T-cell (primary cell): ENCODE data around the gene SELENOV. TPM values are rescaled to one million over a fixed set of nuclear protein-coding genes. Genes with fewer than 3 reads are reported as not detected.

ENCODE experiments used
- ATAC-seq, 4 experiments: fragments of 200-7000 bp in 3 of 4; fragments of 150-1000 bp in 1 of 4; cut with Tn5 transposase; replicated peaks in 1 of 4; 1 replicate in 3 of 4; 2 replicates in 1 of 4; pipeline ENCODE4 v1.10.0; 2021; ENCODE audit warnings: moderate library complexity in 3 of 4, mild to moderate bottlenecking in 2 of 4, moderate number of reproducible peaks in 1 of 4
- CTCF ChIA-PET, 2 donors: fragments of 300-600 bp; sonication (Branson Sonifier 250); formaldehyde crosslinking; loops; one replicate each; lab custom pipeline; 2022; ENCODE audit warnings: antibody characterized with exemption in 2 of 2; lab: Charles Lee
- POLR2A ChIA-PET, 2 donors: fragments of 300-600 bp; sonication (Branson Sonifier 250); formaldehyde crosslinking; loops; one replicate each; lab custom pipeline; 2022; ENCODE audit warnings: antibody characterized with exemption in 2 of 2; lab: Charles Lee
- DNase-seq, 35 experiments: peaks; one replicate each; pipeline versions ENCODE4 v3.0.0 to v3.0.0-alpha.2; 2013 to 2023
- H3K27ac ChIP-seq: one replicate; pipeline ENCODE4 v1.5.1; 2013; ENCODE audit warnings: low read length
- H3K27me3 ChIP-seq, 2 experiments: replicated peaks in 1 of 2; 1 replicate in 1 of 2; 2 replicates in 1 of 2; pipeline versions ENCODE4 v1.6.1 to v1.7.0; 2013; ENCODE audit warnings: low read length in 1 of 2, mixed read lengths in 1 of 2; ENCODE audit not compliant: control insufficient read depth in 2 of 2, insufficient read depth in 2 of 2; ENCODE audit errors: extremely low read depth in 1 of 2
- H3K36me3 ChIP-seq, 2 donors: 1 replicate in 1 of 2; 2 replicates in 1 of 2; pipeline versions ENCODE4 v1.6.1 to v1.7.0; 2013; ENCODE audit warnings: low read length in 1 of 2; ENCODE audit not compliant: control insufficient read depth in 2 of 2, insufficient read depth in 1 of 2; ENCODE audit errors: extremely low read depth in 1 of 2
- H3K4me1 ChIP-seq, 2 experiments: 1 replicate in 1 of 2; 2 replicates in 1 of 2; pipeline versions ENCODE4 v1.6.1 to v1.7.0; 2013; ENCODE audit warnings: low read length in 2 of 2, mixed read lengths in 1 of 2; ENCODE audit not compliant: insufficient read depth in 2 of 2, control insufficient read depth in 1 of 2; ENCODE audit errors: extremely low read depth in 1 of 2
- H3K4me3 ChIP-seq, 2 donors: 1 replicate in 1 of 2; 2 replicates in 1 of 2; pipeline versions ENCODE4 v1.5.1 to v1.7.0; 2013; ENCODE audit warnings: mild to moderate bottlenecking in 2 of 2, low read length in 1 of 2, moderate library complexity in 1 of 2; ENCODE audit not compliant: control insufficient read depth in 1 of 2; ENCODE audit errors: extremely low read depth in 1 of 2
- H3K9me3 ChIP-seq: 2 replicates; pipeline ENCODE4 v1.7.0; 2013
- H3K27ac Mint-ChIP-seq, 2 donors: one replicate each; pipeline ENCODE4 v1.8.0; 2020 to 2021; ENCODE audit warnings: mild to moderate bottlenecking in 2 of 2, mixed read lengths in 2 of 2
- H3K27me3 Mint-ChIP-seq, 2 donors: one replicate each; pipeline ENCODE4 v1.8.0; 2021 to 2022; ENCODE audit warnings: mixed read lengths in 2 of 2
- H3K36me3 Mint-ChIP-seq: one replicate; pipeline ENCODE4 v1.8.0; 2021; ENCODE audit warnings: mixed read lengths
- H3K4me1 Mint-ChIP-seq, 3 donors: one replicate each; pipeline ENCODE4 v1.8.0; 2020 to 2022; ENCODE audit warnings: mixed read lengths in 3 of 3, mild to moderate bottlenecking in 1 of 3
- H3K4me3 Mint-ChIP-seq, 3 donors: one replicate each; pipeline ENCODE4 v1.8.0; 2020 to 2022; ENCODE audit warnings: mild to moderate bottlenecking in 3 of 3, mixed read lengths in 3 of 3, moderate library complexity in 3 of 3
- H3K9me3 Mint-ChIP-seq, 3 donors: one replicate each; pipeline ENCODE4 v1.8.0; 2020 to 2022; ENCODE audit warnings: mixed read lengths in 3 of 3
- WGBS: methylation state at CpG from one replicate; pipeline ENCODE4 v1.1.5; 2013; ENCODE audit warnings: missing lambda C conversion rate; ENCODE audit not compliant: insufficient coverage; 5-methylcytosine and 5-hydroxymethylcytosine counted together
- total RNA-seq, 35 experiments: library from RNA in 6 of 35; stranded (reverse) in 6 of 35; fragments of 120-200 nt in 1 of 35; gene quantifications; one replicate each; pipeline versions ENCODE4 v1.2.1 to v1.2.4 and lab custom pipeline; 2013 to 2026

Gene SELENOV
- total RNA-seq, 5 donors from 2014 or later (not counting 1 experiment from before 2014, with no cell fraction given) = not detected

- no peaks in the 10 kb centered on the region for H3K36me3 Mint-ChIP-seq
- no peak overlapping the region for H3K4me3 ChIP-seq
- H3K4me3 Mint-ChIP-seq = no peak overlapping the region
- no peaks in the 10 kb centered on the region for H3K36me3 ChIP-seq
- H3K27ac Mint-ChIP-seq = no peak overlapping the region
- H3K27me3 ChIP-seq = peaks cover 0 to 10% of the 10 kb centered on the region in 2 experiments
- POLR2A ChIA-PET = no interaction called here
- ATAC-seq (no peak), DNase-seq (no peak)
- no peak overlapping the region for H3K27ac ChIP-seq
- CTCF ChIA-PET = no interaction called here
- no CpG with 5 or more reads among the region's 3 CpGs for WGBS
- H3K27me3 Mint-ChIP-seq = peaks cover 20 to 28% of the 10 kb centered on the region in 2 donors
- no peaks in the 10 kb centered on the region for H3K4me1 ChIP-seq
- peaks cover 5 to 9% (median 5%) of the 10 kb centered on the region in 3 donors for H3K9me3 Mint-ChIP-seq
- no peaks in the 10 kb centered on the region for H3K4me1 Mint-ChIP-seq
- no peaks in the 10 kb centered on the region for H3K9me3 ChIP-seq
These were observed 53.7 kb downstream of the SELENOV start for GRCh38 chr19:39568604-39569003.

Other genes starting within 250 kb of the SELENOV start
- gene IFNL2, start 246.7 kb upstream of the SELENOV start, total RNA-seq = not detected
- under 1 TPM in 1 of 5 donors, not detected in 4; 0.49 TPM for gene IFNL1, start 218.7 kb upstream of the SELENOV start, total RNA-seq
- 10 to 100 TPM in 2 of 5 donors, 1 to 10 TPM in 3; 3.5 to 10.9 (median 8.7) TPM for gene LRFN1, start 194.3 kb upstream of the SELENOV start, total RNA-seq
- gene GMFG, start 179.1 kb upstream of the SELENOV start, total RNA-seq = 100 to 1,000 TPM; 337 to 427 (median 397) TPM
- gene SAMD4B, start 172.7 kb upstream of the SELENOV start, total RNA-seq = 10 to 100 TPM; 59.4 to 72.3 (median 62.0) TPM
- gene PAF1, start 124.0 kb upstream of the SELENOV start, total RNA-seq = 10 to 100 TPM; 43.0 to 96.1 (median 45.9) TPM
- 10 to 100 TPM; 42.0 to 48.7 (median 47.0) TPM for gene MED29, start 123.8 kb upstream of the SELENOV start, total RNA-seq
- gene ZFP36, start 108.3 kb upstream of the SELENOV start, total RNA-seq = 1,000 to 10,000 TPM in 1 of 5 donors, 100 to 1,000 TPM in 4; 208 to 1,013 (median 233) TPM
- gene PLEKHG2, start 102.5 kb upstream of the SELENOV start, total RNA-seq = 10 to 100 TPM; 25.2 to 88.1 (median 36.7) TPM
- 1,000 to 10,000 TPM; 3,669 to 4,521 (median 4,268) TPM for gene RPS16, start 79.2 kb upstream of the SELENOV start, total RNA-seq
- 100 to 1,000 TPM; 180 to 301 (median 194) TPM for gene SUPT5H, start 69.6 kb upstream of the SELENOV start, total RNA-seq
- 10 to 100 TPM; 50.5 to 53.7 (median 53.0) TPM for gene TIMM50, start 34.3 kb upstream of the SELENOV start, total RNA-seq
- under 1 TPM in 2 of 5 donors, not detected in 3; 0.16 to 0.20 TPM for gene DLL3, start 16.2 kb upstream of the SELENOV start, total RNA-seq
- 1 to 10 TPM; 4.1 to 6.3 (median 5.8) TPM for gene EID2B, start 17.7 kb downstream of the SELENOV start, total RNA-seq
- gene EID2, start 25.0 kb downstream of the SELENOV start, total RNA-seq = 10 to 100 TPM; 14.4 to 21.9 (median 19.8) TPM
- gene LGALS13, start 87.4 kb downstream of the SELENOV start, total RNA-seq = not detected
- gene LGALS16, start 140.8 kb downstream of the SELENOV start, total RNA-seq = not detected
- gene LGALS14, start 189.3 kb downstream of the SELENOV start, total RNA-seq = 1 to 10 TPM in 1 of 5 donors, under 1 TPM in 1, not detected in 3; 0.49 to 1.2 TPM
- 1 to 10 TPM in 3 of 5 donors, under 1 TPM in 1, not detected in 1; 0.72 to 2.8 (median 1.4) TPM for gene CLC, start 222.9 kb downstream of the SELENOV start, total RNA-seq